A673 (cell line): ENCODE data around the gene FNIP1.

Experiments
- EZH2 ChIP-seq: fragments of 200-600 bp; sonication (generic); IDR thresholded peaks from 2 replicates; pipeline ENCODE4 v1.6.1; 2017; ENCODE audit warnings: borderline replicate concordance, low read depth, mild to moderate bottlenecking, mixed read lengths, antibody characterized with exemption, low read length; ENCODE audit not compliant: poor library complexity, severe bottlenecking
- TF ChIP-seq, protein P1 (sequence below): fragments of 300-800, 200-600 bp; sonication (generic); conservative IDR thresholded peaks from 2 replicates; pipeline ENCODE4 v1.5.1; 2017; ENCODE audit warnings: low read depth, mild to moderate bottlenecking, antibody characterized with exemption, low read length, moderate library complexity, mixed read lengths

DNA sequence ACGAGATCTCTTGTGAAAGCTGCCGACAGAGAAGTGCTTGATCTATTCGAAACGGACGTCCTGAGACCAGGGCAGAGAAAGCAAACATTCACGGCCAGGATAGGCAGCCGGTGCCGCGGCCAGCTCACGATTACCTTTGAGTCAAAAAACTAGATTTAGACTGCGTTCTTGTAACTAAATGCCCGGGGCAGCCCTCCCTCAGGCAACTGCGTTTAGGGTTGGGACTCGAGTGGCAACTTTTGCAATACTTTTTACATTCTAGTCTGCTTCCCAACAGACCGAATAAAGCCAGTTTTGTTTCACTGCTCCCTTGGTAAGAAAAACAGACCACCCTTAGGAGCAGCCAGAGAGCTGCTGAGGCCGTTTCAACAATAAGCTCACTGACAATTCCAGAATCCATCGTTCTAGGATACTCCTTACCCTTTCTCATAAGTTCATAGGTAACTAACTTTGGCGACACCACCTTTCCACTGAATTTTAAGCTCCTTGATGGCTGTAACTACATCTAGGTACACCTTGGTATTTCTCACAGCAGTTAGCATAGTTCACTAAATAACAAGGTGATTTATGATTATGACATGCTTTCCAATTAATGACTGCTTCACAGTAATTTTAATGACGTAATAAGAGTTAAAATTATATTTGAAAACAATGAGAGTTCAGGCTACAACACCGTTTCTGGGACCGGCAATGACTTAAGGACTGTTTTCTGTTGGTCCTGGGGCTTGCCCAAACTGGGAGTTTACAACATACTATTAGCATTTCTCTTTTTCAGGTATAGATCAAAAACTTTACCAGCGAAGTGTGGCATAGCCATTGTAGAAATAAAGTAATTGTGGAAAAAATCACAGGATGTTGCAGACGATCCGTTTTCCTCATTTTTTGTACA lies 160.9 kb downstream of the FNIP1 start:
- TF ChIP-seq, protein P1, sequence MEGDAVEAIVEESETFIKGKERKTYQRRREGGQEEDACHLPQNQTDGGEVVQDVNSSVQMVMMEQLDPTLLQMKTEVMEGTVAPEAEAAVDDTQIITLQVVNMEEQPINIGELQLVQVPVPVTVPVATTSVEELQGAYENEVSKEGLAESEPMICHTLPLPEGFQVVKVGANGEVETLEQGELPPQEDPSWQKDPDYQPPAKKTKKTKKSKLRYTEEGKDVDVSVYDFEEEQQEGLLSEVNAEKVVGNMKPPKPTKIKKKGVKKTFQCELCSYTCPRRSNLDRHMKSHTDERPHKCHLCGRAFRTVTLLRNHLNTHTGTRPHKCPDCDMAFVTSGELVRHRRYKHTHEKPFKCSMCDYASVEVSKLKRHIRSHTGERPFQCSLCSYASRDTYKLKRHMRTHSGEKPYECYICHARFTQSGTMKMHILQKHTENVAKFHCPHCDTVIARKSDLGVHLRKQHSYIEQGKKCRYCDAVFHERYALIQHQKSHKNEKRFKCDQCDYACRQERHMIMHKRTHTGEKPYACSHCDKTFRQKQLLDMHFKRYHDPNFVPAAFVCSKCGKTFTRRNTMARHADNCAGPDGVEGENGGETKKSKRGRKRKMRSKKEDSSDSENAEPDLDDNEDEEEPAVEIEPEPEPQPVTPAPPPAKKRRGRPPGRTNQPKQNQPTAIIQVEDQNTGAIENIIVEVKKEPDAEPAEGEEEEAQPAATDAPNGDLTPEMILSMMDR = no peak
- TF ChIP-seq EZH2 = no peak
